ENCODE measurements around the gene POU3F3. TPM values are rescaled to one million over a fixed set of nuclear protein-coding genes. Genes with fewer than 3 reads are reported as not detected.

POU3F3 gene
- total RNA-seq, 3 donors from 2014 or later (not counting 1 experiment from before 2014, with no cell fraction given), result not detected

- peaks cover 5 to 13% of the 10 kb centered on the region in 2 donors for H3K4me1 Mint-ChIP-seq
- H3K27me3 Mint-ChIP-seq (ENCODE audit: low read depth in 2 of 2), result peaks cover 74 to 90% of the 10 kb centered on the region in 2 donors
- ATAC-seq, result no peak
- H3K36me3 Mint-ChIP-seq, result peaks cover 32% of the 10 kb centered on the region
- Histone ChIP-seq H3K27ac (ENCODE audit: low read length) (no peak overlapping the region), H3K36me3 (ENCODE audit: control insufficient read depth, insufficient read depth, low read length) (no peaks in the 10 kb centered on the region), H3K27me3 (ENCODE audit: control insufficient read depth, insufficient read depth, low read length) (peaks cover 89% of the 10 kb centered on the region), H3K4me3 (ENCODE audit: low read length) (no peak overlapping the region), H3K4me1 (ENCODE audit: control insufficient read depth, insufficient read depth, low read length) (peaks cover 9% of the 10 kb centered on the region), H3K9me3 (ENCODE audit: control insufficient read depth, insufficient read depth, low read length) (no peaks in the 10 kb centered on the region)
- 6% methylated on average over 60 of the region's 60 CpGs for WGBS (ENCODE audit: insufficient coverage)
- no peak overlapping the region for H3K4me3 Mint-ChIP-seq
- H3K9me3 Mint-ChIP-seq, result peaks cover 0 to 2% of the 10 kb centered on the region in 2 donors
- H3K27ac Mint-ChIP-seq, result no peak overlapping the region
- intact Hi-C loops (cut with micrococcal nuclease), result no loop called here
- TF ChIP-seq CTCF (IDR thresholded peaks at IDR 0.05), result no peak
- DNase-seq, result no peak
These were observed 8.4 kb downstream of the POU3F3 start for GRCh38 chr2:104862058-104862941.

- Mint-ChIP-seq H3K36me3 (peaks cover 32% of the 10 kb centered on the region), H3K27ac (no peak overlapping the region), H3K27me3 (ENCODE audit: low read depth in 2 of 2) (peaks cover 77 to 88% of the 10 kb centered on the region in 2 donors), H3K4me3 (no peak overlapping the region), H3K9me3 (peaks cover 0 to 2% of the 10 kb centered on the region in 2 donors), H3K4me1 (peaks cover 0 to 8% of the 10 kb centered on the region in 2 donors)
- ATAC-seq (no peak), DNase-seq (no peak)
- H3K9me3 ChIP-seq (ENCODE audit: control insufficient read depth, insufficient read depth, low read length), result no peaks in the 10 kb centered on the region
- H3K27me3 ChIP-seq (ENCODE audit: control insufficient read depth, insufficient read depth, low read length), result peaks cover 89% of the 10 kb centered on the region
- intact Hi-C loops (cut with micrococcal nuclease), result no loop called here
- no peak overlapping the region for H3K4me3 ChIP-seq (ENCODE audit: low read length)
- no peak overlapping the region for H3K27ac ChIP-seq (ENCODE audit: low read length)
- no peak for TF ChIP-seq CTCF (IDR thresholded peaks at IDR 0.05)
- 15% methylated on average over 8 of the region's 8 CpGs for WGBS (ENCODE audit: insufficient coverage)
- peaks cover 5% of the 10 kb centered on the region for H3K4me1 ChIP-seq (ENCODE audit: control insufficient read depth, insufficient read depth, low read length)
- no peaks in the 10 kb centered on the region for H3K36me3 ChIP-seq (ENCODE audit: control insufficient read depth, insufficient read depth, low read length)
These were observed 9.2 kb downstream of the POU3F3 start for GRCh38 chr2:104863146-104863467.

- DNase-seq, result no peak
- Histone ChIP-seq H3K36me3 (ENCODE audit: control insufficient read depth, insufficient read depth, low read length) (no peaks in the 10 kb centered on the region), H3K27ac (ENCODE audit: low read length) (no peak overlapping the region), H3K4me3 (ENCODE audit: low read length) (no peak overlapping the region), H3K9me3 (ENCODE audit: control insufficient read depth, insufficient read depth, low read length) (no peaks in the 10 kb centered on the region), H3K4me1 (ENCODE audit: control insufficient read depth, insufficient read depth, low read length) (peaks cover 5% of the 10 kb centered on the region), H3K27me3 (ENCODE audit: control insufficient read depth, insufficient read depth, low read length) (peaks cover 89% of the 10 kb centered on the region)
- Mint-ChIP-seq H3K9me3 (peaks cover 0 to 2% of the 10 kb centered on the region in 2 donors), H3K36me3 (peaks cover 27% of the 10 kb centered on the region), H3K4me1 (peaks cover 0 to 4% of the 10 kb centered on the region in 2 donors), H3K4me3 (no peak overlapping the region), H3K27ac (no peak overlapping the region), H3K27me3 (ENCODE audit: low read depth in 2 of 2) (peaks cover 76 to 88% of the 10 kb centered on the region in 2 donors)
- ATAC-seq, result no peak
- intact Hi-C loops (cut with micrococcal nuclease), result no loop called here
- 6% methylated on average over 60 of the region's 60 CpGs for WGBS (ENCODE audit: insufficient coverage)
- TF ChIP-seq CTCF (IDR thresholded peaks at IDR 0.05), result no peak
These were observed 9.8 kb downstream of the POU3F3 start for GRCh38 chr2:104863468-104864279.

Measured in natural killer cell (primary cell).